ENCODE results near the gene TMEM164.

TMEM164 gene

GRCh38 chrX:110070970-110071369, 68.1 kb downstream of the TMEM164 start:
- ChIA-PET POLR2A (no interaction called here), CTCF (no interaction called here)
- peaks cover 0 to 10% (median 3%) of the 10 kb centered on the region in 4 experiments for H3K36me3 ChIP-seq (ENCODE audit: control insufficient read depth in 4 of 4, insufficient read depth in 4 of 4, low read length in 3 of 4)
- no CpG with 5 or more reads among the region's 2 CpGs for WGBS (ENCODE audit: insufficient coverage)
- DNase-seq, result no peak
- no peak overlapping the region for H3K27ac ChIP-seq (ENCODE audit: insufficient read depth in 1 of 2, low read depth in 1 of 2, low read length in 2 of 2, poor library complexity in 1 of 2, severe bottlenecking in 2 of 2)
- peaks cover 0 to 4% (median 0%) of the 10 kb centered on the region in 5 experiments for H3K9me3 ChIP-seq (ENCODE audit: control extremely low read depth in 1 of 5, control insufficient read depth in 4 of 5, insufficient read depth in 2 of 5, low read depth in 1 of 5, low read length in 4 of 5)
- H3K4me1 ChIP-seq (ENCODE audit: control extremely low read depth in 1 of 4, control insufficient read depth in 4 of 4, insufficient read depth in 4 of 4, low read length in 3 of 4), result no peaks in the 10 kb centered on the region
- H3K27me3 ChIP-seq (replicated peaks in 2 of 5; ENCODE audit: control insufficient read depth in 4 of 5, insufficient read depth in 5 of 5, low read length in 4 of 5), result no peaks in the 10 kb centered on the region
- H3K4me3 ChIP-seq (ENCODE audit: control insufficient read depth in 1 of 7, extremely low read depth in 1 of 7, insufficient read depth in 4 of 7, low read depth in 2 of 7, low read length in 6 of 7), result no peak overlapping the region

GRCh38 chrX:110081320-110081719, 78.4 kb downstream of the TMEM164 start:
- CTCF ChIA-PET, result no interaction called here
- DNase-seq, result no peak

GRCh38 chrX:110081740-110082139, 78.8 kb downstream of the TMEM164 start:
- ChIA-PET POLR2A (no interaction called here), CTCF (no interaction called here)
- Histone ChIP-seq H3K27me3 (replicated peaks in 2 of 5; ENCODE audit: control insufficient read depth in 4 of 5, insufficient read depth in 5 of 5, low read length in 4 of 5) (peaks cover 0 to 4% (median 0%) of the 10 kb centered on the region in 5 experiments), H3K4me1 (ENCODE audit: control extremely low read depth in 1 of 4, control insufficient read depth in 4 of 4, insufficient read depth in 4 of 4, low read length in 3 of 4) (peaks cover 0 to 12% (median 4%) of the 10 kb centered on the region in 4 experiments), H3K9me3 (ENCODE audit: control extremely low read depth in 1 of 5, control insufficient read depth in 4 of 5, insufficient read depth in 2 of 5, low read depth in 1 of 5, low read length in 4 of 5) (peaks cover 0 to under 1% (median 0%) of the 10 kb centered on the region in 5 experiments), H3K36me3 (ENCODE audit: control insufficient read depth in 4 of 4, insufficient read depth in 4 of 4, low read length in 3 of 4) (peaks cover 0 to 2% (median 0%) of the 10 kb centered on the region in 4 experiments), H3K4me3 (ENCODE audit: control insufficient read depth in 1 of 7, extremely low read depth in 1 of 7, insufficient read depth in 4 of 7, low read depth in 2 of 7, low read length in 6 of 7) (no peak overlapping the region), H3K27ac (ENCODE audit: insufficient read depth in 1 of 2, low read depth in 1 of 2, low read length in 2 of 2, poor library complexity in 1 of 2, severe bottlenecking in 2 of 2) (no peak overlapping the region)
- DNase-seq, result no peak
- WGBS (ENCODE audit: insufficient coverage), result 13% methylated on average over 1 of the region's 1 CpG

More at GRCh38 chrX:110081320-110081719, 78.4 kb downstream of the TMEM164 start:
- Histone ChIP-seq H3K27ac (ENCODE audit: insufficient read depth in 1 of 2, low read depth in 1 of 2, low read length in 2 of 2, poor library complexity in 1 of 2, severe bottlenecking in 2 of 2) (no peak overlapping the region), H3K27me3 (replicated peaks in 2 of 5; ENCODE audit: control insufficient read depth in 4 of 5, insufficient read depth in 5 of 5, low read length in 4 of 5) (peaks cover 0 to 4% (median 0%) of the 10 kb centered on the region in 5 experiments), H3K9me3 (ENCODE audit: control extremely low read depth in 1 of 5, control insufficient read depth in 4 of 5, insufficient read depth in 2 of 5, low read depth in 1 of 5, low read length in 4 of 5) (peaks cover 0 to 4% (median 0%) of the 10 kb centered on the region in 5 experiments), H3K36me3 (ENCODE audit: control insufficient read depth in 4 of 4, insufficient read depth in 4 of 4, low read length in 3 of 4) (peaks cover 0 to 2% (median 0%) of the 10 kb centered on the region in 4 experiments), H3K4me3 (ENCODE audit: control insufficient read depth in 1 of 7, extremely low read depth in 1 of 7, insufficient read depth in 4 of 7, low read depth in 2 of 7, low read length in 6 of 7) (no peak overlapping the region), H3K4me1 (ENCODE audit: control extremely low read depth in 1 of 4, control insufficient read depth in 4 of 4, insufficient read depth in 4 of 4, low read length in 3 of 4) (peaks cover 0 to 12% (median 4%) of the 10 kb centered on the region in 4 experiments)
- POLR2A ChIA-PET, result no interaction called here

GRCh38 chrX:110082161-110082560, 79.2 kb downstream of the TMEM164 start:
- no peak for DNase-seq

GRCh38 chrX:110086162-110086915, 83.4 kb downstream of the TMEM164 start:
- Histone ChIP-seq H3K4me3 (ENCODE audit: control insufficient read depth in 1 of 7, extremely low read depth in 1 of 7, insufficient read depth in 4 of 7, low read depth in 2 of 7, low read length in 6 of 7) (no peak overlapping the region), H3K4me1 (ENCODE audit: control extremely low read depth in 1 of 4, control insufficient read depth in 4 of 4, insufficient read depth in 4 of 4, low read length in 3 of 4) (peaks cover 17 to 48% (median 25%) of the 10 kb centered on the region in 4 experiments)
- DNase-seq, result no peak

More at GRCh38 chrX:110082161-110082560, 79.2 kb downstream of the TMEM164 start:
- ChIA-PET CTCF (no interaction called here), POLR2A (no interaction called here)
- peaks cover 0 to 16% (median 6%) of the 10 kb centered on the region in 4 experiments for H3K4me1 ChIP-seq (ENCODE audit: control extremely low read depth in 1 of 4, control insufficient read depth in 4 of 4, insufficient read depth in 4 of 4, low read length in 3 of 4)
- no peak overlapping the region for H3K4me3 ChIP-seq (ENCODE audit: control insufficient read depth in 1 of 7, extremely low read depth in 1 of 7, insufficient read depth in 4 of 7, low read depth in 2 of 7, low read length in 6 of 7)
- H3K36me3 ChIP-seq (ENCODE audit: control insufficient read depth in 4 of 4, insufficient read depth in 4 of 4, low read length in 3 of 4), result peaks cover 0 to 2% (median 0%) of the 10 kb centered on the region in 4 experiments
- H3K9me3 ChIP-seq (ENCODE audit: control extremely low read depth in 1 of 5, control insufficient read depth in 4 of 5, insufficient read depth in 2 of 5, low read depth in 1 of 5, low read length in 4 of 5), result no peaks in the 10 kb centered on the region
- H3K27ac ChIP-seq (ENCODE audit: insufficient read depth in 1 of 2, low read depth in 1 of 2, low read length in 2 of 2, poor library complexity in 1 of 2, severe bottlenecking in 2 of 2), result no peak overlapping the region
- WGBS (ENCODE audit: insufficient coverage), result 90% methylated on average over 3 of the region's 4 CpGs
- H3K27me3 ChIP-seq (replicated peaks in 2 of 5; ENCODE audit: control insufficient read depth in 4 of 5, insufficient read depth in 5 of 5, low read length in 4 of 5), result peaks cover 0 to 4% (median 0%) of the 10 kb centered on the region in 5 experiments

GRCh38 chrX:110086916-110087484, 84.1 kb downstream of the TMEM164 start:
- no peak overlapping the region for H3K4me3 ChIP-seq (ENCODE audit: control insufficient read depth in 1 of 7, extremely low read depth in 1 of 7, insufficient read depth in 4 of 7, low read depth in 2 of 7, low read length in 6 of 7)
- ChIA-PET POLR2A (no interaction called here), CTCF (interaction anchor here (0.8 to 0.9 kb wide), 3 partner anchors 41 to 99 kb away, joined by 3 read pairs; no protein-coding TSS in a partner anchor)
- H3K27me3 ChIP-seq (replicated peaks in 2 of 5; ENCODE audit: control insufficient read depth in 4 of 5, insufficient read depth in 5 of 5, low read length in 4 of 5), result no peaks in the 10 kb centered on the region
- DNase-seq, result peak in 2 of 3 donors; percentile 34 to 42
- H3K4me1 ChIP-seq (ENCODE audit: control extremely low read depth in 1 of 4, control insufficient read depth in 4 of 4, insufficient read depth in 4 of 4, low read length in 3 of 4), result peaks cover 17 to 48% (median 25%) of the 10 kb centered on the region in 4 experiments
- WGBS (ENCODE audit: insufficient coverage), result 60% methylated on average over 2 of the region's 2 CpGs
- H3K27ac ChIP-seq (ENCODE audit: insufficient read depth in 1 of 2, low read depth in 1 of 2, low read length in 2 of 2, poor library complexity in 1 of 2, severe bottlenecking in 2 of 2), result no peak overlapping the region
- no peaks in the 10 kb centered on the region for H3K9me3 ChIP-seq (ENCODE audit: control extremely low read depth in 1 of 5, control insufficient read depth in 4 of 5, insufficient read depth in 2 of 5, low read depth in 1 of 5, low read length in 4 of 5)
- no peaks in the 10 kb centered on the region for H3K36me3 ChIP-seq (ENCODE audit: control insufficient read depth in 4 of 4, insufficient read depth in 4 of 4, low read length in 3 of 4)

More at GRCh38 chrX:110086162-110086915, 83.4 kb downstream of the TMEM164 start:
- H3K36me3 ChIP-seq (ENCODE audit: control insufficient read depth in 4 of 4, insufficient read depth in 4 of 4, low read length in 3 of 4), result no peaks in the 10 kb centered on the region
- ChIA-PET POLR2A (no interaction called here), CTCF (interaction anchor here (0.8 to 0.9 kb wide), 2 partner anchors 41 to 43 kb away, joined by 3 read pairs; no protein-coding TSS in a partner anchor)
- no peaks in the 10 kb centered on the region for H3K27me3 ChIP-seq (replicated peaks in 2 of 5; ENCODE audit: control insufficient read depth in 4 of 5, insufficient read depth in 5 of 5, low read length in 4 of 5)
- no peak overlapping the region for H3K27ac ChIP-seq (ENCODE audit: insufficient read depth in 1 of 2, low read depth in 1 of 2, low read length in 2 of 2, poor library complexity in 1 of 2, severe bottlenecking in 2 of 2)
- no peaks in the 10 kb centered on the region for H3K9me3 ChIP-seq (ENCODE audit: control extremely low read depth in 1 of 5, control insufficient read depth in 4 of 5, insufficient read depth in 2 of 5, low read depth in 1 of 5, low read length in 4 of 5)
